GM19467 (cell line): ENCODE measurements around the gene SLC35G6.

Experiments
- ATAC-seq: cut with Tn5 transposase; IDR thresholded peaks from one replicate; pipeline ENCODE4 v1.9.1; 2021; ENCODE audit warnings: mild to moderate bottlenecking, moderate library complexity; ENCODE audit not compliant: unreplicated experiment

The SLC35G6 gene

DNA sequence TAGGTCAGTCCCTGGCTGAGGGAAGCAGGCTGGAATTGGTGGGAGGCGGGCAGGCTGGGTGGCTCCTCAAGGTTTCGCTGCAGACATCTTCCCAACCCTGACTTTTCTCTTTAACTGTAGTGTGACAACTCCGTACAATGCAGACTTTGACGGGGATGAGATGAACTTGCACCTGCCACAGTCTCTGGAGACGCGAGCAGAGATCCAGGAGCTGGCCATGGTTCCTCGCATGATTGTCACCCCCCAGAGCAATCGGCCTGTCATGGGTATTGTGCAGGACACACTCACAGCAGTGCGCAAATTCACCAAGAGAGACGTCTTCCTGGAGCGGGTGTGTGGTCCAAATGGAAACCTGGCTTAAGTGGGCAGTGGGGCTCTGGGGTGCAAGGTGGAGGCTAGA lies 17.9 kb downstream of the SLC35G6 start:
- no peak for ATAC-seq

DNA sequence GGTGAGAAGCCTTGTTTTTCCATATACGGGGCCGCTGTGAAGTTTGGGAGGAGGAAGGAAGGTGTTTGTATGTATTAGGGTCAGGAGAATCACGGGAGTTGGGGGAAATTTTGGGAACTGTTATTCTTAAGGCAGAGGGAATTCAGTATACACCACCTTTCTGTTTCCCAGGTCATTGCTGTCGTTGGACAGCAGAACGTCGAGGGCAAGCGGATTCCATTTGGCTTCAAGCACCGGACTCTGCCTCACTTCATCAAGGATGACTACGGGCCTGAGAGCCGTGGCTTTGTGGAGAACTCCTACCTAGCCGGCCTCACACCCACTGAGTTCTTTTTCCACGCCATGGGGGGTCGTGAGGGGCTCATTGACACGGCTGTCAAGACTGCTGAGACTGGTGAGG lies 20.5 kb downstream of the SLC35G6 start:
- no peak for ATAC-seq

DNA sequence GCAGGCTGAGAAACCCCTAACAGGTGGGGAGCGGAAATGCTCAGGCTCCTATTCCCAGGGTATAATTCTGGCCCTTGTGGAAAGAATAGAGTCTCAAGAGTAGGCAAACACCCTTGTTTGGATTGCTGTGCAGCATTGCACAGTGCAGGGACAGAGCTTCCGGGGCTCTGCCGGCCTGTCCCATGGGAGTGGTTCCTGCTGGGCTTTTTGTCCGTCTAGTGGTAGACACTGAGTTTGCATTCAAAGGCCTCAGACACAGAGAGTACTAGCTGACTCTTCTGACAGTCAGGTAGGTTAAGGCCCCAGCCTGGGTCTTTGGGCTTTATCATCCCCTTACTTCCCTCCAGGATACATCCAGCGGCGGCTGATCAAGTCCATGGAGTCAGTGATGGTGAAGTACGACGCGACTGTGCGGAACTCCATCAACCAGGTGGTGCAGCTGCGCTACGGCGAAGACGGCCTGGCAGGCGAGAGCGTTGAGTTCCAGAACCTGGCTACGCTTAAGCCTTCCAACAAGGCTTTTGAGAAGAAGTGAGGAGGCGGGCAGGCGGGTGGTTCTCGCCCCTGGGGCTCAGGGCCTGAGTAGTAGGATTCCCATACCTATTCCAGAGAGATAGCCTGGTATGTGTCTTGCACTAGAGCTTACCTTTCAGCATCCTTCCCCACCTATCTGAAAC lies 21.1 kb downstream of the SLC35G6 start:
- no peak for ATAC-seq

DNA sequence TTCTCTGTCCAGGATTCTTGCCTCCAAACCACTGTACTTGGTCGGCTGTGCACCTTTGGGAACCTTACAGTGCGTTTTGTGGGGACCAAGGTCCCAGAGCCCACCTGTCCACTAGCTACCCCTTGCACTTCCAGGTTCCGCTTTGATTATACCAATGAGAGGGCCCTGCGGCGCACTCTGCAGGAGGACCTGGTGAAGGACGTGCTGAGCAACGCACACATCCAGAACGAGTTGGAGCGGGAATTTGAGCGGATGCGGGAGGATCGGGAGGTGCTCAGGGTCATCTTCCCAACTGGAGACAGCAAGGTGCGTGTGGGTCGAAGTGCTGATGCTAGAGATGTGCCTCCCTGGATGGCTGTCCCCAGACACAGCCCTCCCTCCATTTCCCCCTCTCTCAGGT lies 21.7 kb downstream of the SLC35G6 start:
- no peak for ATAC-seq

DNA sequence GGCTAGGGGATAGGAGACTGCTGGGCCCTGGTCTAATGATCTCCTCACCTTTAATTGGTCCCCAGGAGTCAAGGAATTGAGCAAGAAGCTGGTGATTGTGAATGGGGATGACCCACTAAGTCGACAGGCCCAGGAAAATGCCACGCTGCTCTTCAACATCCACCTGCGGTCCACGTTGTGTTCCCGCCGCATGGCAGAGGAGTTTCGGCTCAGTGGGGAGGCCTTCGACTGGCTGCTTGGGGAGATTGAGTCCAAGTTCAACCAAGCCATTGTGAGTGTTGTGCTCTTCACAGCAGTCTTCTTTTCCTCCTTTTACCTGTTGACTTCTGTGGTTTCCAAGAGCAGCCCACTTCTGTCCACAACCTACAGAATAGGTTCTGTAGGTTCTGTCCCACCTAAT lies 22.3 kb downstream of the SLC35G6 start:
- no peak for ATAC-seq

DNA sequence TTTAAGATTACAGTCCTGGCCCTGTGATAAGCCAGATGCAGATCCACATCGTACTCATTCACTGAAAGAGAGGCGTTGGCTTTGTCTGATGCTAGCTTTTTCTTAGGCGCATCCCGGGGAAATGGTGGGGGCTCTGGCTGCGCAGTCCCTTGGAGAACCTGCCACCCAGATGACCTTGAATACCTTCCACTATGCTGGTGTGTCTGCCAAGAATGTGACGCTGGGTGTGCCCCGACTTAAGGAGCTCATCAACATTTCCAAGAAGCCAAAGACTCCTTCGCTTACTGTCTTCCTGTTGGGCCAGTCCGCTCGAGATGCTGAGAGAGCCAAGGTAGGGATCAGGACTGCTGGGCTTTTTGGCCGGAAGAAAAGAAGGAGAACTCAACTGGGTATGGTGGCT lies 26.9 kb downstream of the SLC35G6 start:
- no peak for ATAC-seq

DNA sequence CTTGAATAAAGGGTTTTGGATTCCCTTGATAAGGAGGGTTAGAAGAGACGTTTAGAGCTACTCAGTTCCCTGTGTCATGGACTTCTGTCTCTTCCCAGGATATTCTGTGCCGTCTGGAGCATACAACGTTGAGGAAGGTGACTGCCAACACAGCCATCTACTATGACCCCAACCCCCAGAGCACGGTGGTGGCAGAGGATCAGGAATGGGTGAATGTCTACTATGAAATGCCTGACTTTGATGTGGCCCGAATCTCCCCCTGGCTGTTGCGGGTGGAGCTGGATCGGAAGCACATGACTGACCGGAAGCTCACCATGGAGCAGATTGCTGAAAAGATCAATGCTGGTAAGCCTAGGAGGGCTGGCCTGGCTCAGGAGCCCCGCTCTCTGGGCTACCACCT lies 27.6 kb downstream of the SLC35G6 start:
- no peak for ATAC-seq

DNA sequence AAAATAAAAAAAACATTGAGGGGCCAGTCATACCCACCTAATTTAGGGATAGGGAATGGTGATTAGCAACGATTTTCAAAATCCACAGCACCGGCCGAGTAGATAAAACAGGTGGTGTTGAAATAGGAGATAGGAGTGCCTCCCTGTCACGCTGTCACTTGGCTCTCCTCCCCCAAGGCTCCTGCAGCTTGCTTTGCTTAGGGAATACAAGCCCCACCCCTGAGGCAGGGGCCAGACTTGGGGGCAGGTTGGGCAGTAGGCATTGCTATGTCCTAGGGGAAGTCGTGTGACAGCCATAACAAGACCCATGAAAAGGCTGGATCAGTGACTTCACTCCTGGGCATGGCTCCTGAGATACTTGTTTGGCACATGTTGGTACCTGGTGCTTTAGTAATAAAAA lies 28.7 kb downstream of the SLC35G6 start:
- no peak for ATAC-seq

DNA sequence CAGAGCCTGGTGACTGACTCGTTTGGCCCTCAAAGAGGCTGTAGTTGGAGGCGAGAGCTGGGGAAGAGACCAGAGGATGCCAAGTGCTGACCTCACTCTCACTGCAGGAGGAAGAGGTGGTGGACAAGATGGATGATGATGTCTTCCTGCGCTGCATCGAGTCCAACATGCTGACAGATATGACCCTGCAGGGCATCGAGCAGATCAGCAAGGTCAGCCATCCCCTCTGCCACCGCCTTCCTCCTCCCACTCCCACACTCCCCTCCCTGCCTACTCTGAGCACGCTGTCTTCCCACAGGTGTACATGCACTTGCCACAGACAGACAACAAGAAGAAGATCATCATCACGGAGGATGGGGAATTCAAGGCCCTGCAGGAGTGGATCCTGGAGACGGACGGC lies 29.9 kb downstream of the SLC35G6 start:
- ATAC-seq: no peak

DNA sequence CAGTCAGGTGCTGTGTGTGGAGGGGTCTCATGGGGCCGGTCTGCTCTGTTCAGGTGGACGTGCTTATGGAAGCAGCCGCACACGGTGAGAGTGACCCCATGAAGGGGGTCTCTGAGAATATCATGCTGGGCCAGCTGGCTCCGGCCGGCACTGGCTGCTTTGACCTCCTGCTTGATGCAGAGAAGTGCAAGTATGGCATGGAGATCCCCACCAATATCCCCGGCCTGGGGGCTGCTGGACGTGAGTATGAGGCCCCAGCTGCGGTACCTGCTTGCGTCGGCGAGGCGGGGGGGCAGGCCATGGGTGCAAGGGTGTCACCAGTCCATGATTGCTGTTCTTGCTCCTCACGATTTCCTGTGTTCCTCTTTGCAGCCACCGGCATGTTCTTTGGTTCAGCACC lies 30.9 kb downstream of the SLC35G6 start:
- ATAC-seq: no peak

DNA sequence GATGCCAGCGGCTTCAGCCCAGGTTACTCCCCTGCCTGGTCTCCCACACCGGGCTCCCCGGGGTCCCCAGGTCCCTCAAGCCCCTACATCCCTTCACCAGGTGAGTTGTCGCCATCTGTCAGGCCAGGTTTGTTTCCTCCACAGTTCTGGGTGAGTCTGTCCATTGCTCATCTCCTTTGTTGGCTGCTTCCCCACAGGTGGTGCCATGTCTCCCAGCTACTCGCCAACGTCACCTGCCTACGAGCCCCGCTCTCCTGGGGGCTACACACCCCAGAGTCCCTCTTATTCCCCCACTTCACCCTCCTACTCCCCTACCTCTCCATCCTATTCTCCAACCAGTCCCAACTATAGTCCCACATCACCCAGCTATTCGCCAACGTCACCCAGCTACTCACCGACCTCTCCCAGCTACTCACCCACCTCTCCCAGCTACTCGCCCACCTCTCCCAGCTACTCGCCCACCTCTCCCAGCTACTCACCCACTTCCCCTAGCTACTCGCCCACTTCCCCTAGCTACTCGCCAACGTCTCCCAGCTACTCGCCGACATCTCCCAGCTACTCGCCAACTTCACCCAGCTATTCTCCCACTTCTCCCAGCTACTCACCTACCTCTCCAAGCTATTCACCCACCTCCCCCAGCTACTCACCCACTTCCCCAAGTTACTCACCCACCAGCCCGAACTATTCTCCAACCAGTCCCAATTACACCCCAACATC lies 31.7 kb downstream of the SLC35G6 start:
- no peak for ATAC-seq

DNA sequence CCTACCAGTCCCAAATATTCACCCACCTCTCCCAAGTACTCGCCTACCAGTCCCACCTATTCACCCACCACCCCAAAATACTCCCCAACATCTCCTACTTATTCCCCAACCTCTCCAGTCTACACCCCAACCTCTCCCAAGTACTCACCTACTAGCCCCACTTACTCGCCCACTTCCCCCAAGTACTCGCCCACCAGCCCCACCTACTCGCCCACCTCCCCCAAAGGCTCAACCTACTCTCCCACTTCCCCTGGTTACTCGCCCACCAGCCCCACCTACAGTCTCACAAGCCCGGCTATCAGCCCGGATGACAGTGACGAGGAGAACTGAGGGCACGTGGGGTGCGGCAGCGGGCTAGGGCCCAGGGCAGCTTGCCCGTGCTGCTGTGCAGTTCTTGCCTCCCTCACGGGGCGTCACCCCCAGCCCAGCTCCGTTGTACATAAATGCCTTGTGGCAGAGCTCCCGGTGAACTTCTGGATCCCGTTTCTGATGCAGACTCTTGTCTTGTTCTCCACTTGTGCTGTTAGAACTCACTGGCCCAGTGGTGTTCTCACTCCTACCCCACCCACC lies 32.7 kb downstream of the SLC35G6 start:
- no peak for ATAC-seq

DNA sequence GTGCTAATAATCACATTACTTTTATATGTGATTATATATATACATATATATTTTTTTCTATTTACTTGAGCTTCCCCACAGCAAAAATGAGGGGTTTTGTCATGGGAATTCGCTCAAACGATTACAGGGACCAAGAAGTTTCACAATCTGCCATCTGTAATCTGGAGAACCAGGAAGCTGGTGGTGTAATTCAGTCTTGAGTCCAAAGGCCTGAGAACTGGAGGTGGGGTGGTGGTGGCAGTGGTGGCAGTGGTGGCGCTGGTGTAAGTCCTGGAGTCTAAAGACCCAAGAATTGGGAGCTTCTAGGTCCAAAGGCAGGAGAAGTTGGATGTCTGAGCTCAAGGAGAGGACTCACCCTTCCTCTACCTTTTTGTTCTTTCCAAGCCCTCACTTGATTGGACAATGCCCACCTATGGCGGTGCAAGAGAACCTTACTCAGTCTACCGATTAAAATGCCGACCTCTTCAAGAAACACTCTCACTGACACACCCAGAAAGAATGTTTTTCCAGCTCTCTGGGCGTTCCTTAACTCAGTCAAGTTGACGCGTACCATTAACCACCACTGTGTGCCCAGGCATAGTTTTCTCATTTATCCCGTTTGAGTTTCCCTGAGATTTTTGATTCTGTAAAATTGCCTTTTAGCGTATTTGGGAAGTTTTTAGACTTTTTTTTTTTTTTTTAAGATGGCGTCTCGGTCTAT lies 34.8 kb downstream of the SLC35G6 start:
- no peak for ATAC-seq

DNA sequence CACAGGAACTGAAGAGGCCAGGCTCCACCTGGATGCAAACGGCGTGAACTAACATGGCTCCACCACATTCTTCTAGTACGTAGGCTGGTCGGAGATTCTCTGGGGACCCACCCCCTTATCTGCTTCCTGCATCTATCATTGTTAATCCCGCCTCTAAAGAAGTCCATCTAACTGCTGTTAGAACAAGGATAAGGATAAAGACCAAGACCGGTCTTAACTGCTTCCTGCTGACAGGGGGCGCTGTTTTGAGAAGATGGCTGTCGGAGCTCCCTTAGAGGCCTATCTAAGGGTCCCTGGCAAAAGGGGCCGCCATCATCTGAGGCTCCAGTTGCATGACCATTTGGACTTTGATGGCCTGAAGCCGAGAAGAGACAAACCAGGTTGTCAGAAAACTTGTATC lies 41.8 kb downstream of the SLC35G6 start:
- ATAC-seq: no peak

DNA sequence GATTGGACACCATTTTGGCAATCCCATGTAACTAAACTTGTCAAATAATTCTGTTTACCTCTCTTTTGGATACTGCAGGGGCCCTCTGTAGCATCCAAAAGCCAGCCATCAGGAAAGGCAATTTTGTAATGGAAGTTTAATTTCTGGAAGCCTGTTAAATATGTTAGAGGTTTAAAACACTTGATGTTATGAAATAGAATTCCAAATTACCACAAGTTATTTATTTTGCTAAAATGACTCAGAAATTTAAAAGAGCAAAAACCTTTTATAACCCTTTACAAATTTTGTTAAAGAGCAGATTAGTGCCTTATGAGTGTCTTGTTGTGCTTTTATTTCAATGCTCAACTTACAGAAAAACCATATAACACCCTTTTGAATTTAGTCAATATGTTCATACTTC lies 47.6 kb downstream of the SLC35G6 start:
- no peak for ATAC-seq

DNA sequence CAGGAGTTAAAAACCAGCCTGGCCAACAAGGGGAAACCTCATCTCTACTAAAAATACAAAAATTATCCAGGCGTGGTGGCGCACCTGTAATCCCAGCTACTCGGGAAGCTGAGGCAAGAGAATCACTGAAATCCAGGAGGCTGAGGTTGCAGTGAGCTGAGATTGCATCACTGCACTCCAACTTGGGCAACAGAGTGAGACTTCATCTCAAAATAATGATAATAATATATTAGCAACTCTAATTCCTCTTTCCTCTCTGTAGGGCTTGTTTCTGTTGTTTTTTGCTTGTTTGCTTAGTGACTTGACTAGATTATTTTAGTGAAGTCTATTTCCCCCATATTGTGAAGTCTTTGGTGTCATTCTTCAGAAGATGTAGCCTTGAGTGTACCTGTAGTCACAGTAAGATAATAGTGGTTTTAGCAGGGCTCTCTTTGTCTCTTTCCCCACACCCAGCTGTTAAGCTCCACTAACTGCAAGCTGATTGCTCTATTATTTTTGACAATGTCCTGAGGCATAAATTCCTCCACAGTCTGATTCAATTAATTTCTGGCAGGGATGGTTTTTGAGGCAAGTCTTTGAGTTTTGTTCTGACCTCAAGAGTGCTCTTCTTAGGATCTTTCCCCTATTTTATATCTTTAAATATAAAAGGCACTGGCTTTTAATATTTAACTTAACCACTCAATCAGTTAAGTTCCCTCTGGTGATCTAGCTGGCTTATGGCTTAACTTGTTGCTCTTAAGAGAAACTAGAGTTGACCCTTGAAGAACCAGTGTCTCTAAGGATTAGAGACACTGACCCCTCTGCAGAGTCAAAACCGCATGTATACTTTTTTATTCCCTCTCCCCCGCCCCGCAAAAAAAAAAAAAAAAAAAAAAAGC lies 49.0 kb downstream of the SLC35G6 start:
- ATAC-seq: no peak
